ENCODE measurements around the gene TMC1.

DNA sequence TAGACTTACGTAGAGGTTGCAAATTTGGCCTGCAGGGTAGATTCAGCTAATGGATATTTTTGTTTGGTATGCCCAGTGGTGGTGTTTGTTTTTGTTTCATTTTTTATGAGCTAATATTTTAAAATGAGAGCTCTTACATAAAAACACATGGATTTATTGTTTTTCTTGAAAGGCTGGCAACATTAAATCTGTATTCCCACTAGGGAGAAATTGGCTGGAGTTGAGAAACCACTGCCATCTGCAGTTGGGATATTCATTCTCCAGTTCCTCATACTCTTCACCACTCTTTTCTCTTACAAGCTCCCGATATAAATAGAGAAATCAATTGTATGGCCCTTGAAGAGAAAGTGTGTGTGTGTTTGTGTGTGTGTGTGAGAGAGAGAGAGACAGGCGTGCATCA lies 288.2 kb downstream of the TMC1 start:
- no peak for TF ChIP-seq GABPA (IDR thresholded peaks at IDR 0.05; ENCODE audit: borderline replicate concordance, insufficient read depth, low read length)
- TF ChIP-seq POLR2AphosphoS5 (IDR thresholded peaks at IDR 0.05; ENCODE audit: low read depth, low read length), result no peak
- no peak for TF ChIP-seq CTCF (IDR thresholded peaks at IDR 0.05; ENCODE audit: control extremely low read depth in 1 of 3, insufficient read depth in 1 of 3, low read depth in 1 of 3, low read length in 3 of 3)
- TF ChIP-seq YY1 (IDR thresholded peaks at IDR 0.05; ENCODE audit: low read depth, low read length), result no peak
- TF ChIP-seq TAF1 (IDR thresholded peaks at IDR 0.05; ENCODE audit: low read depth, low read length), result no peak
- TF ChIP-seq CHD1 (IDR thresholded peaks at IDR 0.05; ENCODE audit: low read depth, low read length), result no peak
- no peak for TF ChIP-seq NRF1 (IDR thresholded peaks at IDR 0.05; ENCODE audit: low read depth, low read length)
- no peak for TF ChIP-seq RAD21 (IDR thresholded peaks at IDR 0.05 in 1 of 2, conservative IDR thresholded peaks at IDR 0.05 in 1 of 2; ENCODE audit: low read depth in 2 of 2, low read length in 2 of 2)

Measured in H1 (cell line).